ENCODE data around the gene DNLZ. TPM values are rescaled to one million over a fixed set of nuclear protein-coding genes. Genes with fewer than 3 reads are reported as not detected.

DNLZ gene
- total and polyA plus RNA-seq, 10 donors: 15.8 to 29.8 (median 22.3) TPM

DNA sequence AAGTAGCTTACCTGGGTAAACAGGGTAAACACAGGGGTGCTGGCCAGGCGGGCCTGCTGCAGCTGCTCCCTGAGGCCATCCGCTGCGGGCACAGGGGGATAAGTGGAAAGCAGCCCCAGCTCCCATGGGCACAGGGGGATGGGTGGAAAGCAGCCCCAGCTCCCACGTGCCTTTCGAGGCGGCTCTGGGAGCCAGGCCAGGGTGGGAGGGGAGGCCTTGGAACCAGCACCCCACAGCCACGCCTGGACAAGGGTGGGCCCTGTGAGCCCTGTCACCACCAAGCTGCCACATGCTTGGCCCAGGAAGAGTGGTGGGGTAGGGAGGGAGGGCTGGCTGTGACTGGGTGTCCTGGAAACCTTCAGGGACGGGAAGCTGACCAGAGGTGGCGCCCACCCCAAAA is 17.8 kb upstream of the DNLZ start:
- DNase-seq: no peak
- 87 to 98% (median 91%) methylated on average over 6 to 9 of the region's 9 CpGs for WGBS, 5 donors
- intact Hi-C loops (cut with DNase I; ENCODE audit: low total_unique reads): no loop called here
- TF ChIP-seq POLR2A (IDR thresholded peaks at IDR 0.05) (no peak), POLR2AphosphoS5 (IDR thresholded peaks at IDR 0.05) (no peak)
- TF ChIP-seq, protein P1, sequence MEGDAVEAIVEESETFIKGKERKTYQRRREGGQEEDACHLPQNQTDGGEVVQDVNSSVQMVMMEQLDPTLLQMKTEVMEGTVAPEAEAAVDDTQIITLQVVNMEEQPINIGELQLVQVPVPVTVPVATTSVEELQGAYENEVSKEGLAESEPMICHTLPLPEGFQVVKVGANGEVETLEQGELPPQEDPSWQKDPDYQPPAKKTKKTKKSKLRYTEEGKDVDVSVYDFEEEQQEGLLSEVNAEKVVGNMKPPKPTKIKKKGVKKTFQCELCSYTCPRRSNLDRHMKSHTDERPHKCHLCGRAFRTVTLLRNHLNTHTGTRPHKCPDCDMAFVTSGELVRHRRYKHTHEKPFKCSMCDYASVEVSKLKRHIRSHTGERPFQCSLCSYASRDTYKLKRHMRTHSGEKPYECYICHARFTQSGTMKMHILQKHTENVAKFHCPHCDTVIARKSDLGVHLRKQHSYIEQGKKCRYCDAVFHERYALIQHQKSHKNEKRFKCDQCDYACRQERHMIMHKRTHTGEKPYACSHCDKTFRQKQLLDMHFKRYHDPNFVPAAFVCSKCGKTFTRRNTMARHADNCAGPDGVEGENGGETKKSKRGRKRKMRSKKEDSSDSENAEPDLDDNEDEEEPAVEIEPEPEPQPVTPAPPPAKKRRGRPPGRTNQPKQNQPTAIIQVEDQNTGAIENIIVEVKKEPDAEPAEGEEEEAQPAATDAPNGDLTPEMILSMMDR (IDR thresholded peaks at IDR 0.05 in 8 of 11, conservative IDR thresholded peaks at IDR 0.05 in 3 of 11): no peak
- Histone ChIP-seq H3K4me1 (peaks cover 0 to 13% (median 5%) of the 10 kb centered on the region in 6 donors), H3K36me3 (peaks cover 0 to 87% (median 68%) of the 10 kb centered on the region in 6 donors), H3K27ac (no peak overlapping the region), H3K9me3 (no peaks in the 10 kb centered on the region), H3K27me3 (replicated peaks in 1 of 7) (no peaks in the 10 kb centered on the region), H3K4me3 (no peak overlapping the region)

- 91 to 97% (median 93%) methylated on average over 10 to 17 of the region's 17 CpGs for WGBS, 5 donors
- H3K4me1 ChIP-seq: peaks cover 0 to 22% (median 9%) of the 10 kb centered on the region in 6 donors
- H3K27ac ChIP-seq: no peak overlapping the region
- TF ChIP-seq, protein P1 (IDR thresholded peaks at IDR 0.05 in 8 of 11, conservative IDR thresholded peaks at IDR 0.05 in 3 of 11): no peak
- TF ChIP-seq POLR2A (IDR thresholded peaks at IDR 0.05) (no peak), POLR2AphosphoS5 (IDR thresholded peaks at IDR 0.05) (no peak)
- H3K36me3 ChIP-seq: peaks cover 0 to 79% (median 68%) of the 10 kb centered on the region in 6 donors
- intact Hi-C loops (cut with DNase I; ENCODE audit: low total_unique reads): no loop called here
- DNase-seq: no peak
- H3K27me3 ChIP-seq (replicated peaks in 1 of 7): no peaks in the 10 kb centered on the region
- no peak overlapping the region for H3K4me3 ChIP-seq
- no peaks in the 10 kb centered on the region for H3K9me3 ChIP-seq
Observed at GRCh38 chr9:136380381-136380780, 16.8 kb upstream of the DNLZ start.

- H3K27me3 ChIP-seq (replicated peaks in 1 of 7): no peaks in the 10 kb centered on the region
- H3K36me3 ChIP-seq: peaks cover 0 to 79% (median 65%) of the 10 kb centered on the region in 6 donors
- no peak overlapping the region for H3K27ac ChIP-seq
- 82 to 94% (median 88%) methylated on average over 5 to 11 of the region's 11 CpGs for WGBS, 5 donors
- TF ChIP-seq POLR2AphosphoS5 (IDR thresholded peaks at IDR 0.05) (no peak), POLR2A (IDR thresholded peaks at IDR 0.05) (no peak)
- TF ChIP-seq, protein P1 (IDR thresholded peaks at IDR 0.05 in 8 of 11, conservative IDR thresholded peaks at IDR 0.05 in 3 of 11): no peak
- intact Hi-C loops (cut with DNase I; ENCODE audit: low total_unique reads): no loop called here
- no peak for DNase-seq
- H3K4me1 ChIP-seq: peaks cover 0 to 27% (median 9%) of the 10 kb centered on the region in 6 donors
- H3K9me3 ChIP-seq: no peaks in the 10 kb centered on the region
- no peak overlapping the region for H3K4me3 ChIP-seq
Observed at GRCh38 chr9:136379891-136380290, 16.3 kb upstream of the DNLZ start.

- intact Hi-C loops (cut with DNase I; ENCODE audit: low total_unique reads): no loop called here
- no peak overlapping the region for H3K4me3 ChIP-seq
- 94 to 99% (median 97%) methylated on average over 7 to 11 of the region's 11 CpGs for WGBS, 5 donors
- H3K36me3 ChIP-seq: peaks cover 0 to 75% (median 63%) of the 10 kb centered on the region in 6 donors
- no peak overlapping the region for H3K27ac ChIP-seq
- no peak for DNase-seq
- TF ChIP-seq, protein P1 (IDR thresholded peaks at IDR 0.05 in 8 of 11, conservative IDR thresholded peaks at IDR 0.05 in 3 of 11): no peak
- TF ChIP-seq POLR2A (IDR thresholded peaks at IDR 0.05) (no peak), POLR2AphosphoS5 (IDR thresholded peaks at IDR 0.05) (no peak)
- H3K27me3 ChIP-seq (replicated peaks in 1 of 7): no peaks in the 10 kb centered on the region
- no peaks in the 10 kb centered on the region for H3K9me3 ChIP-seq
- H3K4me1 ChIP-seq: peaks cover 0 to 27% (median 9%) of the 10 kb centered on the region in 6 donors
Observed at GRCh38 chr9:136379401-136379800, 15.9 kb upstream of the DNLZ start.

All from spleen (tissue), 11 donors.